Muscle layer of duodenum (tissue), 2 donors: Measurements from ENCODE around the gene HCN2.
"Not testable (repeated sequence)": the region's sequence is repeated elsewhere in the genome, so short reads cannot be mapped to it uniquely, and the experiment has no call there.

Experiments
- H3K27ac ChIP-seq: one replicate; pipeline ENCODE4 v1.7.0; 2013; ENCODE audit warnings: mild to moderate bottlenecking, low read length
- H3K27me3 ChIP-seq: one replicate; pipeline ENCODE4 v1.7.0; 2013; ENCODE audit warnings: low read depth, mild to moderate bottlenecking, control low read depth, low read length
- H3K36me3 ChIP-seq, 2 donors: one replicate each; pipeline ENCODE4 v1.7.0; 2013; ENCODE audit warnings: low read length in 2 of 2, control low read depth in 1 of 2, mild to moderate bottlenecking in 1 of 2; ENCODE audit not compliant: insufficient read depth in 2 of 2, control insufficient read depth in 1 of 2
- H3K4me1 ChIP-seq, 2 donors: one replicate each; pipeline ENCODE4 v1.7.0; 2013; ENCODE audit warnings: low read length in 2 of 2, mild to moderate bottlenecking in 2 of 2, control low read depth in 1 of 2, moderate library complexity in 1 of 2; ENCODE audit not compliant: insufficient read depth in 2 of 2, control insufficient read depth in 1 of 2
- H3K4me3 ChIP-seq, 2 donors: one replicate each; pipeline ENCODE4 v1.7.0; 2013; ENCODE audit warnings: low read length in 2 of 2, low read depth in 1 of 2, mild to moderate bottlenecking in 1 of 2
- H3K9me3 ChIP-seq, 2 donors: one replicate each; pipeline ENCODE4 v1.7.0; 2013; ENCODE audit warnings: low read length in 2 of 2, control low read depth in 1 of 2, mild to moderate bottlenecking in 1 of 2; ENCODE audit not compliant: control insufficient read depth in 1 of 2
- donor health status: healthy.

Gene HCN2

DNA sequence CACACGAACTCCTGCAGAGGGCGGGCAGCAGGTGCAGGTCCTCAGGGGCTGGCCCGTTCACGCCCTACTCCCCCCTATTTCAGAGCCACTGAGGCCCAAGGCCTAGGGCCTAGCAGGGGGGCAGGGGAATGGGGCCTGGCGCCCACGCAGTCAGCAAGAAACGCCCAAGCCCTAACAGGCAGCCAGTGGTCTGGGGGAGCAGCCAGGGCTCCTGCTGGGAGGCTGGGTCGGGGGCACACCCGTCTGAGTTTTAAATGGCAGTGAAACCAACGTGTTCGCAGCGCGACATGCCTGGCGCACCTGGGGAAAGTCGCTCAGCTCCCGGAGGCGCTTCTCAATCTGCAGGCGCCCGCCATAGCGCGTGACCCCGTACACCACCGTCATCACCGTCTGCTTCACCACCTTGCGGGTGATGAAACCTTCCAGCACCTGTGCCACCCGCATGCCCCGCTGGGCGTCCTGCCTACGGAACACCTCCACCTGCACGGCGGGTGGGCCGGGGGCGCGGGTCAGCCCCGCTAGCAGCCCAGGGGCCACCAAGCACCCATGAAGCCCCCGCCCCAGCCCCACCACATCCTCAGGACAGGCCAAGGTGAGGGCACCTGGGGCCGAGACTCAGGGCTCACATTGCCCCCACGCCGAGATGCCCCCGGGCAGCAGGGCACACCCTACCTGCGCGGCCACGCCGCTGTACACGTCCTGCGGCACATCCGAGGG is 29.8 kb downstream of the HCN2 start:
- Histone ChIP-seq H3K27ac (no peak overlapping the region), H3K36me3 (peaks cover 4 to 66% of the 10 kb centered on the region in 2 donors), H3K4me1 (peaks cover 0 to 7% of the 10 kb centered on the region in 2 donors), H3K27me3 (no peaks in the 10 kb centered on the region), H3K9me3 (no peaks in the 10 kb centered on the region), H3K4me3 (no peak overlapping the region)

GRCh38 chr19:620166-620862 is 30.6 kb downstream of the HCN2 start:
- Histone ChIP-seq H3K27me3 (no peaks in the 10 kb centered on the region), H3K4me3 (no peak overlapping the region), H3K4me1 (peaks cover 0 to 7% of the 10 kb centered on the region in 2 donors), H3K9me3 (no peaks in the 10 kb centered on the region), H3K36me3 (peaks cover 4 to 74% of the 10 kb centered on the region in 2 donors), H3K27ac (no peak overlapping the region)

DNA sequence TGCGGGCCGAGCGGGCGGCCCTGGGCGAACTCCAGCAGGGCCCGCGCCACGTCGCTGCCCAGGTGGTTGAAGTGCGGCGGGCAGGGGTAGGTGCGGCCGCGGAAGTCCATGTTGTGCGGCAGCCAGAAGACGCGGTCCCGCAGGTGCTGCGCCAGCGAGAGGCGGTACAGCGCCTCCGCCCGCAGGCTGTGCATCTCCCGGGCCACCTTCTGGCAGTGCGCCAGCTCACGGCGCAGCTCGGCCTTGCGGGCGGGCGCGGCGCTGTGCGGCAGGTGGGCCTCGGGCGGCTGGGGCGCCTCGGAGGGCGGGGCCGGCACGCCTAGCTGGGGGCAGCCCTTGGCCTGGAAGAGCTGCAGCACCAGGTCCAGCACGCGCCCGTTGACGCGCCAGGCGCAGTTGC is 31.5 kb downstream of the HCN2 start:
- peaks cover 4 to 80% of the 10 kb centered on the region in 2 donors for H3K36me3 ChIP-seq
- H3K4me1 ChIP-seq, H3K27me3 ChIP-seq, H3K4me3 ChIP-seq, H3K9me3 ChIP-seq, H3K27ac ChIP-seq: not testable (repeated sequence)

GRCh38 chr19:621819-622218 is 32.1 kb downstream of the HCN2 start:
- Histone ChIP-seq H3K36me3 (peaks cover 4 to 80% of the 10 kb centered on the region in 2 donors), H3K4me3 (no peak overlapping the region)

GRCh38 chr19:622666-623065 is 33.0 kb downstream of the HCN2 start:
- Histone ChIP-seq H3K27ac (no peak overlapping the region), H3K36me3 (peaks cover 4 to 73% of the 10 kb centered on the region in 2 donors), H3K4me3 (no peak overlapping the region), H3K9me3 (no peaks in the 10 kb centered on the region), H3K27me3 (no peaks in the 10 kb centered on the region), H3K4me1 (no peaks in the 10 kb centered on the region)

More at GRCh38 chr19:621819-622218, 32.1 kb downstream of the HCN2 start:
- H3K9me3 ChIP-seq = no peaks in the 10 kb centered on the region
- peaks cover 0 to under 1% of the 10 kb centered on the region in 2 donors for H3K4me1 ChIP-seq
- no peak overlapping the region for H3K27ac ChIP-seq
- H3K27me3 ChIP-seq = no peaks in the 10 kb centered on the region

DNA sequence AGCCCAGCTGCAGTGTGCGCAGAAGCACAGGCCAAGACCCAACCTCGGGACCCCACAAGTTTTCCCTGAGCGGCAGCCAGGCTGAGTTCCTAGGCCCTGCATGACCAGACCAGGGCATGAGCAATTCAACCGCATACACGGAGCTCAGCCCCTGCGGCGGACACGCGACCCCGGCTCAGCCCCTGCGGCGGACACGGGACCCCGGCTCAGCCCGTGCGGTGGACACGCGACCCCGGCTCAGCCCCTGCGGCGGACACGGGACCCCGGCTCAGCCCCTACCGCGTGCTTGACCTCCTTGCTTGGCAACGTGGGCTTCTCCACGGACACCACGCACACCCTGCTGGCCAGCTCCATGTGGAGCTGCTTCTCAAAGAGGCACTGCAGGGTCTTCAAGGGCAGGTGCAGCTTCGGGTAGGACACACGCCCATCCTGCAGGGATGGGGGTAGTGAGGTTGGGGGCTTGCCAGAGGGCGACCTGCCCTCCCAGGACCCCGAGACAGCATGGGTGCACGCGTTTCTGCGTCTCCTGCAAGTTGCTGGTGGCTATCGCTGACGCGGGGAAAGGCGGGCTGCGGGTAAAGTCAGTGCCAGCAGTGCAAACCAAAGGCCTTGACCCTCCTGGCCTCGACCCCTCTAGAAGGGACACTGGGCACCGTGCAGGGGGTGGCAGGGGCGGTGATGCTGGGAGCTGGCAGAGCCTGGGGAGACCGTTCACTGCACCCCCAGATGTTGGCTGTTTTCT is 33.7 kb downstream of the HCN2 start:
- no peaks in the 10 kb centered on the region for H3K9me3 ChIP-seq
- H3K27ac ChIP-seq = no peak overlapping the region
- no peaks in the 10 kb centered on the region for H3K27me3 ChIP-seq
- H3K4me1 ChIP-seq = no peaks in the 10 kb centered on the region
- peaks cover 4 to 71% of the 10 kb centered on the region in 2 donors for H3K36me3 ChIP-seq
- no peak overlapping the region for H3K4me3 ChIP-seq

DNA sequence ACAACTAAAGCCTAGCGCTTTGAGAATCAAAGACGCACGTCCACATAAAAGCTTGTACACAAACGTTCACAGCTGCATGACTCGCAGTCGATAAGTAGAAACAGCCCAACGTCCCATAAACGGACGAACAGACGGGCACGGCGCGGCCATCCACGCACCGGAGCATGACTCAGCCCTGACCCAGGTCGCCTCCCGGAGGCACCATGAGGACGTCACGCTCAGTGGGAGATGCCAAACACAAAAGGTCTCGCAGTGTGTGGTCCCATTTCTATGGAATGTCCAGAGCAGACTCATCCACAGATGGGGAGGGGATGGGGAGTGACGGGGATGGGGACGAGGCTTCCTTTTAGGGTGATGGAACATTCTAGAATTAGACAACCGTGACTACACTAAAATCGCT is 34.3 kb downstream of the HCN2 start:
- Histone ChIP-seq H3K27me3 (no peaks in the 10 kb centered on the region), H3K4me3 (no peak overlapping the region), H3K36me3 (peaks cover 4 to 71% of the 10 kb centered on the region in 2 donors), H3K4me1 (no peaks in the 10 kb centered on the region), H3K9me3 (no peaks in the 10 kb centered on the region), H3K27ac (no peak overlapping the region)

GRCh38 chr19:624433-625109 is 34.9 kb downstream of the HCN2 start:
- H3K4me1 ChIP-seq = no peaks in the 10 kb centered on the region
- H3K36me3 ChIP-seq = peaks cover 4 to 71% of the 10 kb centered on the region in 2 donors
- H3K27ac ChIP-seq = no peak overlapping the region
- no peak overlapping the region for H3K4me3 ChIP-seq
- no peaks in the 10 kb centered on the region for H3K27me3 ChIP-seq
- no peaks in the 10 kb centered on the region for H3K9me3 ChIP-seq

GRCh38 chr19:625257-625656 is 35.6 kb downstream of the HCN2 start:
- H3K4me1 ChIP-seq = peaks cover 0 to 2% of the 10 kb centered on the region in 2 donors
- no peaks in the 10 kb centered on the region for H3K9me3 ChIP-seq
- H3K27ac ChIP-seq = no peak overlapping the region
- H3K4me3 ChIP-seq = no peak overlapping the region
- H3K36me3 ChIP-seq = peaks cover 4 to 65% of the 10 kb centered on the region in 2 donors
- H3K27me3 ChIP-seq = no peaks in the 10 kb centered on the region

DNA sequence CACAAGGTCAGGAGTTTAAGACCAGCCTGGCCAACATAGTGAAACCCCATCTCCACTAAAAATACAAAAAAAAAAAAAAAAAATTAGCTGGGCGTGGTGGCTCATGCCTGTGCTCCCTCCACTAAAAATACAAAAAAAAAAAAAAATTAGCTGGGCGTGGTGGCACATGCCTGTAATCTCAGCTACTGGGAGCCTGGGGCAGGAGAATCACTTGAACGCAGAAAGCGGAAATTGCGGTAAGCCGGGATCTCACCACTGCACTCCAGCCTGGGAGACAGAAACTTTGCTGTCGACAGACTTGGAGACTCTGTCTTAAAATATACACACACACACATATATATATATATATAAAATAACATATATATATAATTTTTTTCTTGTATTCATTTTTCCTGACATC is 36.9 kb downstream of the HCN2 start:
- H3K4me3 ChIP-seq, H3K27me3 ChIP-seq, H3K4me1 ChIP-seq, H3K9me3 ChIP-seq, H3K27ac ChIP-seq: not testable (repeated sequence)
- peaks cover 4 to 60% of the 10 kb centered on the region in 2 donors for H3K36me3 ChIP-seq

DNA sequence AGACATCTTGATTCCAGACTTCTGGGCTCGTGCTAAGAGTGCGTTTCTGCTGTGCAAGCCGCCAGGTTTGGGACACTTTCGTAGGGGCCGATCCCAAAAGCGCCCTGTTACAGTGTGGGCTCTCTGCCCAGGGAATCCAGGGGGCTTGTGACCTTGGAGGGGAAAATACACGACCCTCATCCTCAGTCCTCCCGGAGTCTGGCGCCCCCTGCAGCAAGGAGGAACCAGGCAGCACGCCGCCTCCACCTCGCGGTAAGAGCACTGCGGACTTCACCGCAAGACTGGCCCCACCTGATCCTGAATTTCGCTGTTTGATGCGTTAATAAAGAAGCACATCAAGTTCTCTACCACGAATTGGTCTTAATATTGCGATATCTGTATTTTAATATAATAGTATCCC is 38.5 kb downstream of the HCN2 start:
- H3K27ac ChIP-seq = no peak overlapping the region
- peaks cover 0 to 19% of the 10 kb centered on the region in 2 donors for H3K4me1 ChIP-seq
- H3K4me3 ChIP-seq = no peak overlapping the region
- no peaks in the 10 kb centered on the region for H3K9me3 ChIP-seq
- no peaks in the 10 kb centered on the region for H3K27me3 ChIP-seq
- peaks cover 4 to 44% of the 10 kb centered on the region in 2 donors for H3K36me3 ChIP-seq
